Retinal pigment epithelial cell (primary cell): ENCODE data around the gene NEUROD1.
"Not testable (repeated sequence)": the region's sequence is repeated elsewhere in the genome, so short reads cannot be mapped to it uniquely, and the experiment has no call there.

Source experiments
- DNase-seq: peaks from one replicate; pipeline ENCODE4 v3.0.0-alpha.2; 2010; ENCODE audit warnings: low read depth
- H3K4me3 ChIP-seq: 2 replicates; pipeline ENCODE4 v1.5.1; 2011; ENCODE audit warnings: mild to moderate bottlenecking, low read length, control low read depth, moderate library complexity
- TF ChIP-seq, protein P1 (sequence below): conservative IDR thresholded peaks from 2 replicates; pipeline ENCODE4 v1.5.1; 2011; ENCODE audit warnings: low read depth, low read length, control low read depth, inconsistent platforms

NEUROD1 gene

DNA sequence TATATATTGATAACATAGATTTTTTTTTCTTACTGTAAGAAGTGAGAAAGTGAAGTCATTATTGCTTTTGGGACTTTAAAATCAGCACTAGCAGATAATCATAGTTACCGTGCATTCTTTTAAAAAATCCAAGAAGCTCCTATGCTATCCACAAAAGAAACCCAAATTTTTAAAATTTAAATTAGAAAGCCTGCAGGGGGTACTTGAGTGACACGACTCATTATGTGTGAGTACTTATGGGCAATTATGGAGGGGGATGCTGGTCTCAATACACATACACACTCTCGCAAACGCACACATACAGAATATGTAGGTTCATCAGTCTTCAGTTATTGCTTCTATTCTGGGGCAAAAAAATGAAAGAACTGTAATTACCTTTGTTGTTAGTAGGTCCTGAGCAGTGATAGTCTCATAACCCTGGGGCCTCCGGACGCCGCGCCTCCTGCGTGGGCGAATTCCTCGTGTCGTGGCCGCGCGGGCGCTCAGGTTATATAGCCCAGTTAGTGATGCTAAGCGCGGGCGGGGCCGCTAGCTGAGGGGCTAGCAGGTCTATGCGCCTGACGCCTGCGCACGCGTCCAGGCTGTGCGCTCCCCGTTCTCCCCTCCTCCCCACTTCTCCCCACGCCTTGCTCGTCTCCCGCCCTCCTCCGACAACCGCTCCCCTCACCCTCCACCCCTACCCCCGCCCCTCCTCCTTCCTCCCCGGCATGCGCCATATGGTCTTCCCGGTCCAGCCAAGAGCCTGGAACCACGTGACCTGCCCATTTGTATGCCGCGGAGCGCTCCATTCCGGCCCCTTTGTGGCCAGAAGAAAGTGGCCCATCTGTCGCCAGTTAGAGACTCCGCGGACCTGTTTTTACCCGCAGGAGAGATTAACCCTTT lies at the start of gene NEUROD1:
Gene NEUROD1 (minus strand): TSS at position 463 of the 882 bp plus-strand sequence. CDS start 1,657 bp downstream, outside the sequence.
- peak within 1 kb of the TSS; percentile 24 for H3K4me3 ChIP-seq
- TF ChIP-seq, protein P1, sequence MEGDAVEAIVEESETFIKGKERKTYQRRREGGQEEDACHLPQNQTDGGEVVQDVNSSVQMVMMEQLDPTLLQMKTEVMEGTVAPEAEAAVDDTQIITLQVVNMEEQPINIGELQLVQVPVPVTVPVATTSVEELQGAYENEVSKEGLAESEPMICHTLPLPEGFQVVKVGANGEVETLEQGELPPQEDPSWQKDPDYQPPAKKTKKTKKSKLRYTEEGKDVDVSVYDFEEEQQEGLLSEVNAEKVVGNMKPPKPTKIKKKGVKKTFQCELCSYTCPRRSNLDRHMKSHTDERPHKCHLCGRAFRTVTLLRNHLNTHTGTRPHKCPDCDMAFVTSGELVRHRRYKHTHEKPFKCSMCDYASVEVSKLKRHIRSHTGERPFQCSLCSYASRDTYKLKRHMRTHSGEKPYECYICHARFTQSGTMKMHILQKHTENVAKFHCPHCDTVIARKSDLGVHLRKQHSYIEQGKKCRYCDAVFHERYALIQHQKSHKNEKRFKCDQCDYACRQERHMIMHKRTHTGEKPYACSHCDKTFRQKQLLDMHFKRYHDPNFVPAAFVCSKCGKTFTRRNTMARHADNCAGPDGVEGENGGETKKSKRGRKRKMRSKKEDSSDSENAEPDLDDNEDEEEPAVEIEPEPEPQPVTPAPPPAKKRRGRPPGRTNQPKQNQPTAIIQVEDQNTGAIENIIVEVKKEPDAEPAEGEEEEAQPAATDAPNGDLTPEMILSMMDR, result no peak
- DNase-seq, result no peak

DNA sequence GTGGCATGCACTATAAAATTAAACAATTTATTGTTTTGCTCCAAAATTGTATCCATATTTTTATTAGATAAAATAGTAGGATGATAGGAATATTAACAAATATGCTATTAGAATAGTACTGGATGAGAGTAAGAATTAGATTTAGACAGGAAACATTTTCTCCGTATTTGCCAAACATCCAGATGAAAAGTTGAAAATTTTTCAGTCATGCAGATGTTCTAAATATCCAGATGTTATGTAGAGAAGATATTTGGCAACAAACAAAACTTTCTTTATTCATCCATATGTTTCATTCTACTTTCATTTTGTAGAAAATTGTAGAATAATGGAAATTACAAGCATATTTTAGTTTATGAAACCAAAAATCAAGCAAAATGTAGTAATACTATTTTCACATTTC lies 45.2 kb upstream of the NEUROD1 start:
- no peak overlapping the region for H3K4me3 ChIP-seq
- DNase-seq, result no peak
- TF ChIP-seq, protein P1, result no peak

DNA sequence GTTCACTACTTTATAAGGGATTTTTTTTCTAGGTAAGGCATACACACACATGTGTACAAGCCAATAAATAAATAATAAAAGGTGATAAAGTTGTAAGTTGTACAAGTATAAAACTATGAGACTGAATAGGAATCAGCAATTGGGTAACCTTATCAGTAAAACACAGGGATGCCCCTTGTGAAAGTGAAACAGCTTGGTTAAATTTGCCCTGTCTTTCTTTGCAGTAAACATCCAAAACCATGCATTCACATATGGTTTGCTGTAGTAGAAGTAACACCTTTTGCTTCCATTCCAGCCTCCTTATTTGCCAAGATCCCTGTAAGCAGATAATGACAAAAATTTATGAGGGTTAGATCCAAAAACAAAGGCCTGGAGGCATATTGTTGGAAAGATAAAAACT lies 44.3 kb upstream of the NEUROD1 start:
- no peak overlapping the region for H3K4me3 ChIP-seq
- DNase-seq, result no peak
- TF ChIP-seq, protein P1, result no peak

DNA sequence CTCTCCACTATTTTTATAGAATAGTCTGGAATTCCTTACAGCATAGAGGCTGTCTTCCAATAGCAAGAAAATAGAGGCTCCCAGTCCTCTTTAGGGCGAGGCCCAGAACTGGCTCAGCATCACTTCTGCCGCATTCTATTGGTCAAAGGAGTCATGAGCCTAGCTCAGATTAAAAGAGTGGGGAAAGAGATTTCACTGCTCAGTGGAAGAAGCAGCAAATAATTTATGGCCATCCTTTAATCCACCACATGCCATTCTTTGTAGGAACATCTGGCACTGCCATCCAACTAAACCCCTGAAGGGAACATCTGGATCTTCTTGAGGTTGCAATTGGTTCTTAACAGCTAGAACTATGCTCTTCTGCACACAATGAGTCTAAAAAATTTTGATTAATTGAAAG lies 43.4 kb upstream of the NEUROD1 start:
- no peak overlapping the region for H3K4me3 ChIP-seq
- TF ChIP-seq, protein P1, result no peak
- DNase-seq, result no peak

DNA sequence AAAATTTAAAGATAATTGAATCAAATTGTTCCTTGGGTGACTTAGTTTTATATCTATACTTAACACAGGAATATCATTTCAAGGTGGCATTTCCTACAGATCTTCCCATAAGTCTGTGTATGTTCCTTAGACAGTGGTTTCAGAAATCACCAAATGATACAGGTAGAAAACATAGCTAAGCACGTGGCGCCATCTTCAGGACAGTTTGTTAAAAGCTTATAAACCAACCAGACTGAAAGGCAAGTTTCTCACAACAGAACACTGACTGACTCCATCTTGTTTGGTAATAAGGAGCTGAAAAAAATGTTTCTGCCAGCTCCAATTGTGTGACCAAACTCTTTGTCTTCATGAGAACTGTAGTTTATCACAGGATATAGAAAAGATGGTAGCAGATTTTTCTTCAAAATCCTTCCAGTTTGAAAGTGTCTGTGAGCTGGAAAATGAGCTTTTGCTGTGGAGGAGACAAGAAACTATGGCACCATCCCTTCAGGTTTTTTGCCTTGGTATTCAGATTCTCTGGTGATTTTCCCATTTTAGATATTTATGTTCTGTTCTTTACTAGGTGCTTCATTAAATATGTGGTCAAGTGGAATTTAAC lies 34.8 kb upstream of the NEUROD1 start:
- TF ChIP-seq, protein P1, result peak; percentile 66
- no peak overlapping the region for H3K4me3 ChIP-seq
- peak; percentile 38 for DNase-seq

DNA sequence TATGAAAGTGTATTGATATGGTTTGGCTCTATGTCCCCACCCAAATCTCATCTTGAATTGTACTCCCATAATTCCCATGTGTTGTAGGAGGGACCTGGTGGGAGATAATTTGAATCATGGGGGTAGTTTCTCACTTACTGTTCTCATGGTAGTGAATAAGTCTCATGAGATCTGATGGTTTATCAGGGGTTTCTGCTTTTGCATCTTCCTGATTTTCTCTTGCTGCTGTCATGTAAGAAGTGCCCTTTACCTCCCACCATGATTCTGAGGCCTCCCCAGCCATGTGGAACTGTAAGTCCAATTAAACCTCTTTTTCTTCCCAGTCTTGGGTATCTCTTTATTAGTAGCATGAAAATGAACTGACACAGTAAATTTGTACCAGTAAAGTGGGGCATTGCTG lies 30.7 kb upstream of the NEUROD1 start:
- H3K4me3 ChIP-seq, DNase-seq: not testable (repeated sequence)

DNA sequence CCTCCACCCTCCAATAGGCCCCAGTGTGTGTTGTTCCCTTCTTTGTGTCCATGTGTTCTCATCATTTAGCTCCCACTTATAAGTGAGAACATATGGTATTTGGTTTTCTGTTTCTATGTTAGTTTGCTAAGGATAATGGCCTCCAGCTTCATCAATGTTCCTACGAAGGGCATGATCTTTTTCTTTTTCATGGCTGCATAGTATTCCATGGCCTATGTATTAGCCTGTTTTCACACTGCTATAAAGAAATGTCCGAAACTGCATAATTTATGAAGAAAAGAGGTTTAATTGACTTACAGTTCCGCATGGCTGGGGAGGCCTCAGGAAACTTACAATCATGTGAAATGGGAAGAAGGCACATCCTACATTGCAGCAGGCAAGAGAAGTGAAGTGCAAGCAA lies 22.2 kb upstream of the NEUROD1 start:
- not testable (repeated sequence) for H3K4me3 ChIP-seq, DNase-seq

DNA sequence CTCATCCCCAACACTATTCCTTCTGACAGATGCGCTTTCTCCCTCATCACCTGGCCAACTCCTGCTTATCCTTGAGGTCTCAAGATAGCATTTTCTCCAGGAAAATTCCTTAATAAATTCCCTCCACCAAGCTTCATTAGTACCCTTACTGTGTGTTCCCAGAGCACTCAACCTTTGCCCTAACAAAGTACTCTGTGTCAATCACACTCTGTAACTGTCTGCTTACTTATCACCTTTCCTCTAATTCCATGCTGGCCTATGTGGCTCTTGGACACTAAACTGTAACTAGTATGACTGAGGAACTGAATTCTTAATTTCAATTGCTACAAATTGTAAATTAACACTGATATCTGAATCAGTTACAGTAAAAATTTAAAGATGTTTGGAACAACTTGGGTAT lies 17.9 kb upstream of the NEUROD1 start:
- H3K4me3 ChIP-seq, result no peak overlapping the region
- DNase-seq, result no peak
- TF ChIP-seq, protein P1, result no peak
